ENCODE measurements around the gene TNFRSF11A. TPM values are rescaled to one million over a fixed set of nuclear protein-coding genes. Genes with fewer than 3 reads are reported as not detected.

TNFRSF11A gene
- total and polyA plus RNA-seq, 2 experiments from 2014 or later: 4.1 to 5.6 TPM

- Histone ChIP-seq H4K20me1 (ENCODE audit: insufficient read depth, poor library complexity, severe bottlenecking) (no peaks in the 10 kb centered on the region), H3K4me2 (no peak overlapping the region), H3K27ac (no peak overlapping the region), H3K4me1 (ENCODE audit: insufficient read depth) (no peaks in the 10 kb centered on the region), H3K9me3 (ENCODE audit: low read depth) (no peaks in the 10 kb centered on the region), H3K79me2 (no peaks in the 10 kb centered on the region), H2AFZ (no peak overlapping the region), H3K9me2 (replicated peaks; ENCODE audit: insufficient read depth) (no peaks in the 10 kb centered on the region), H3K27me3 (no peaks in the 10 kb centered on the region), H3K4me3 (no peak overlapping the region), H3K36me3 (replicated peaks; ENCODE audit: insufficient read depth, low read depth) (no peaks in the 10 kb centered on the region)
- no peak for DNase-seq (ENCODE audit: low spot score)
- WGBS (ENCODE audit: low lambda C conversion rate, missing lambda C conversion rate): 89% methylated on average over 6 of the region's 6 CpGs
- TF ChIP-seq, protein P1, sequence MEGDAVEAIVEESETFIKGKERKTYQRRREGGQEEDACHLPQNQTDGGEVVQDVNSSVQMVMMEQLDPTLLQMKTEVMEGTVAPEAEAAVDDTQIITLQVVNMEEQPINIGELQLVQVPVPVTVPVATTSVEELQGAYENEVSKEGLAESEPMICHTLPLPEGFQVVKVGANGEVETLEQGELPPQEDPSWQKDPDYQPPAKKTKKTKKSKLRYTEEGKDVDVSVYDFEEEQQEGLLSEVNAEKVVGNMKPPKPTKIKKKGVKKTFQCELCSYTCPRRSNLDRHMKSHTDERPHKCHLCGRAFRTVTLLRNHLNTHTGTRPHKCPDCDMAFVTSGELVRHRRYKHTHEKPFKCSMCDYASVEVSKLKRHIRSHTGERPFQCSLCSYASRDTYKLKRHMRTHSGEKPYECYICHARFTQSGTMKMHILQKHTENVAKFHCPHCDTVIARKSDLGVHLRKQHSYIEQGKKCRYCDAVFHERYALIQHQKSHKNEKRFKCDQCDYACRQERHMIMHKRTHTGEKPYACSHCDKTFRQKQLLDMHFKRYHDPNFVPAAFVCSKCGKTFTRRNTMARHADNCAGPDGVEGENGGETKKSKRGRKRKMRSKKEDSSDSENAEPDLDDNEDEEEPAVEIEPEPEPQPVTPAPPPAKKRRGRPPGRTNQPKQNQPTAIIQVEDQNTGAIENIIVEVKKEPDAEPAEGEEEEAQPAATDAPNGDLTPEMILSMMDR (IDR thresholded peaks at IDR 0.05; ENCODE audit: poor library complexity): no peak
- no peak for TF ChIP-seq EZH2 (IDR thresholded peaks at IDR 0.05; ENCODE audit: borderline replicate concordance)
- no peak for TF ChIP-seq EZH2phosphoT487 (IDR thresholded peaks at IDR 0.05; ENCODE audit: low read depth, severe bottlenecking, unreplicated experiment)
Observed at GRCh38 chr18:62366992-62367391, 41.9 kb downstream of the TNFRSF11A start.

DNA sequence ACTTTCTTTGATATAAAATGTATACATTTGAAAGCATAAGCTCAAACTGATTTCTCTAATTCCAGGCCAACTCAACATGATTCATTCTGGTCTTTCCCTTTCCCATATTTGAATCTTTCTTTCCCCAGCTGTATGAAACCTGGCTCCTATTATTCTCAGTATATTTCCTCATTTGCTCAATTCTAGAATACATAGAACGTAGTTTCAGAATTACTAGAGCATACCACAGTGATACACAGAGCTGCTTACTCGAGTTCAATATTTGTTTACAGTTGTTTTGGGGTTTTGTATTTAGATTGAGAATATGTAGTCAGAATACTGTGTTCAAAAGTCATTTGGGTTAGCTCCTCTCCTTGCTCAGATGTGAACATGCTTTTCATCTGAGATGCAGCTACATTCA, 43.0 kb downstream of the TNFRSF11A start:
- Histone ChIP-seq H3K79me2 (no peaks in the 10 kb centered on the region), H3K9me2 (replicated peaks; ENCODE audit: insufficient read depth) (no peaks in the 10 kb centered on the region), H3K36me3 (replicated peaks; ENCODE audit: insufficient read depth, low read depth) (no peaks in the 10 kb centered on the region), H4K20me1 (ENCODE audit: insufficient read depth, poor library complexity, severe bottlenecking) (no peaks in the 10 kb centered on the region), H3K9me3 (ENCODE audit: low read depth) (no peaks in the 10 kb centered on the region), H2AFZ (no peak overlapping the region), H3K4me2 (no peak overlapping the region), H3K4me1 (ENCODE audit: insufficient read depth) (no peaks in the 10 kb centered on the region), H3K27me3 (no peaks in the 10 kb centered on the region), H3K27ac (no peak overlapping the region), H3K4me3 (no peak overlapping the region)
- WGBS (ENCODE audit: low lambda C conversion rate, missing lambda C conversion rate): 94% methylated on average over 2 of the region's 2 CpGs
- TF ChIP-seq, protein P1 (IDR thresholded peaks at IDR 0.05; ENCODE audit: poor library complexity): no peak
- TF ChIP-seq EZH2 (IDR thresholded peaks at IDR 0.05; ENCODE audit: borderline replicate concordance): no peak
- TF ChIP-seq EZH2phosphoT487 (IDR thresholded peaks at IDR 0.05; ENCODE audit: low read depth, severe bottlenecking, unreplicated experiment): no peak
- DNase-seq (ENCODE audit: low spot score): no peak

DNA sequence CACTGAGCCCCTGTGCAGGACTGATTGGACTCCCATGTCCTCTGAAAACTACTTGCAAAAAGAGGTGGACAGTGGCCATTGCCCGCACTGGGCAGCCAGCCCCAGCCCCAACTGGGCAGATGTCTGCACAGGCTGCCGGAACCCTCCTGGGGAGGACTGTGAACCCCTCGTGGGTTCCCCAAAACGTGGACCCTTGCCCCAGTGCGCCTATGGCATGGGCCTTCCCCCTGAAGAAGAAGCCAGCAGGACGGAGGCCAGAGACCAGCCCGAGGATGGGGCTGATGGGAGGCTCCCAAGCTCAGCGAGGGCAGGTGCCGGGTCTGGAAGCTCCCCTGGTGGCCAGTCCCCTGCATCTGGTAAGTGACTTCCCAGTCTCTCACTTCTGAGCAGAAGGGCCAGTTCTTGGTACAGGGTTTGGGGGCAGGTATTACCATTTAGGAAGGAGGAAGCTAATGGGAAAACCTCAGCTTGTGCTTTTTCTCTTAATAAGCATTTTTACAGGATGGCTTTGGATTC, 44.1 kb downstream of the TNFRSF11A start:
- Histone ChIP-seq H3K4me1 (ENCODE audit: insufficient read depth) (no peaks in the 10 kb centered on the region), H3K9me2 (replicated peaks; ENCODE audit: insufficient read depth) (no peaks in the 10 kb centered on the region), H3K4me3 (no peak overlapping the region), H3K9me3 (ENCODE audit: low read depth) (no peaks in the 10 kb centered on the region), H3K27me3 (no peaks in the 10 kb centered on the region), H3K27ac (no peak overlapping the region), H3K4me2 (no peak overlapping the region), H4K20me1 (ENCODE audit: insufficient read depth, poor library complexity, severe bottlenecking) (no peaks in the 10 kb centered on the region), H2AFZ (no peak overlapping the region), H3K36me3 (replicated peaks; ENCODE audit: insufficient read depth, low read depth) (no peaks in the 10 kb centered on the region), H3K79me2 (no peaks in the 10 kb centered on the region)
- DNase-seq (ENCODE audit: low spot score): no peak
- 90% methylated on average over 9 of the region's 9 CpGs for WGBS (ENCODE audit: low lambda C conversion rate, missing lambda C conversion rate)
- TF ChIP-seq EZH2phosphoT487 (IDR thresholded peaks at IDR 0.05; ENCODE audit: low read depth, severe bottlenecking, unreplicated experiment) (no peak), EZH2 (IDR thresholded peaks at IDR 0.05; ENCODE audit: borderline replicate concordance) (no peak)
- TF ChIP-seq, protein P1 (IDR thresholded peaks at IDR 0.05; ENCODE audit: poor library complexity): no peak

Measured in hepatocyte (in vitro differentiated cells).